A549 (cell line): Measurements from ENCODE around the gene ARHGDIA. TPM values are rescaled to one million over a fixed set of nuclear protein-coding genes. Genes with fewer than 3 reads are reported as not detected.

Experiments
- ATAC-seq, 2 experiments: fragments of 200-7000 bp in 1 of 2; fragments of >200 bp in 1 of 2; cut with Nextera tagmentation in 1 of 2; cut with Tn5 transposase in 1 of 2; 3 replicates each; pipeline versions ENCODE4 v1.8.0 to v1.9.1; 2018 to 2020; ENCODE audit warnings: mild to moderate bottlenecking in 1 of 2, moderate library complexity in 1 of 2
- CTCF ChIA-PET: fragments of 300-600 bp; sonication (Branson Sonifier 250); formaldehyde crosslinking; extraction: SDS; loops from one replicate; lab custom pipeline; 2021; ENCODE audit warnings: antibody characterized with exemption, inconsistent platforms; lab: Yijun Ruan, JAX
- POLR2A ChIA-PET: fragments of 350-600 bp; formaldehyde crosslinking; extraction: SDS; loops from one replicate; lab custom pipeline; 2021; ENCODE audit warnings: antibody characterized with exemption, inconsistent platforms; lab: Yijun Ruan, JAX
- DNase-seq, 2 experiments: peaks; one replicate each; pipeline versions ENCODE4 v3.0.0 to v3.0.0-alpha.2; 2011 to 2016; ENCODE audit warnings: low read depth in 1 of 2, low spot score in 1 of 2
- FAIRE-seq: peaks from 2 replicates; lab custom pipeline; 2011; peaks lifted over from hg19 to GRCh38; lab: Jason Lieb, UNC
- H3K27ac ChIP-seq, 2 experiments: fragments of >200 bp; sonication (Bioruptor Twin); formaldehyde crosslinking; 3 replicates each; pipeline ENCODE4 v1.5.1; 2016 to 2017
- H3K4me1 ChIP-seq: fragments of >200 bp; sonication (Bioruptor Twin); formaldehyde crosslinking; 3 replicates; pipeline ENCODE4 v1.6.1; 2016
- H3K4me2 ChIP-seq: fragments of >200 bp; sonication (Bioruptor Twin); formaldehyde crosslinking; 3 replicates; pipeline ENCODE4 v1.6.1; 2016
- H3K4me3 ChIP-seq: fragments of >200 bp; sonication (Bioruptor Twin); formaldehyde crosslinking; 3 replicates; pipeline ENCODE4 v1.5.1; 2016
- H3K9me3 ChIP-seq: fragments of >200 bp; sonication (Bioruptor Twin); formaldehyde crosslinking; 3 replicates; pipeline ENCODE4 v1.6.1; 2016
- ATOH8 ChIP-seq: fragments of 250-450 bp; sonication (Bioruptor Pico); IDR thresholded peaks from 2 replicates; pipeline ENCODE4 v1.5.0; 2020; ENCODE audit warnings: low read depth, mild to moderate bottlenecking, moderate library complexity
- BHLHE40 ChIP-seq: IDR thresholded peaks from 2 replicates; pipeline ENCODE4 v1.6.1; 2012; ENCODE audit warnings: low read depth, low read length, inconsistent platforms
- CBX8 ChIP-seq: fragments of 200-600 bp; sonication (generic); IDR thresholded peaks from 2 replicates; pipeline ENCODE4 v1.6.1; 2016
- CHD4 ChIP-seq: fragments of 200-600 bp; sonication (generic); IDR thresholded peaks from 2 replicates; pipeline ENCODE4 v1.6.1; 2016; ENCODE audit warnings: antibody characterized with exemption, mild to moderate bottlenecking, borderline replicate concordance
- EHMT2 ChIP-seq: fragments of 200-600 bp; sonication (generic); IDR thresholded peaks from 2 replicates; pipeline ENCODE4 v1.6.1; 2016; ENCODE audit warnings: antibody characterized with exemption, low read depth, mild to moderate bottlenecking, moderate library complexity
- FOSL2 ChIP-seq, 2 experiments: fragments of 450-650 bp in 1 of 2; fragments of >200 bp in 1 of 2; sonication (Bioruptor Twin) in 1 of 2; formaldehyde crosslinking; IDR thresholded peaks; 2 replicates each; pipeline versions ENCODE4 v1.5.0 to v1.6.1; 2016 to 2020; ENCODE audit warnings: mild to moderate bottlenecking in 1 of 2, moderate library complexity in 1 of 2
- HDAC2 ChIP-seq: fragments of 200-600 bp; sonication (generic); IDR thresholded peaks from 2 replicates; pipeline ENCODE4 v1.6.1; 2016
- HMGXB4 ChIP-seq: fragments of 250-450 bp; sonication (Bioruptor Pico); IDR thresholded peaks from 2 replicates; pipeline ENCODE4 v1.5.0; 2021; ENCODE audit warnings: mild to moderate bottlenecking, moderate library complexity, borderline replicate concordance
- HOXB13 ChIP-seq: fragments of 250-450 bp; sonication (Bioruptor Pico); IDR thresholded peaks from 2 replicates; pipeline ENCODE4 v1.5.0; 2020; ENCODE audit warnings: low read depth, mild to moderate bottlenecking, moderate library complexity
- MAFK ChIP-seq: fragments of 450-650 bp; IDR thresholded peaks from 2 replicates; pipeline ENCODE4 v1.6.1; 2014; ENCODE audit not compliant: partially characterized antibody
- MYC ChIP-seq: IDR thresholded peaks from 2 replicates; pipeline ENCODE4 v1.6.1; 2012; ENCODE audit warnings: mild to moderate bottlenecking, inconsistent platforms, low read length, improper control_type of control experiment, borderline replicate concordance
- NFE2L2 ChIP-seq: fragments of 150-350 bp; conservative IDR thresholded peaks from 2 replicates; pipeline ENCODE4 v1.6.1; 2014; ENCODE audit warnings: low read length
- NR3C1 ChIP-seq: fragments of >200 bp; sonication (Bioruptor Twin); formaldehyde crosslinking; IDR thresholded peaks from 3 replicates; pipeline ENCODE4 v1.6.1; 2017
- PBX3 ChIP-seq: IDR thresholded peaks from 2 replicates; pipeline ENCODE4 v1.6.1; 2012
- PHF8 ChIP-seq: fragments of 200-600 bp; sonication (generic); IDR thresholded peaks from 2 replicates; pipeline ENCODE4 v1.6.1; 2016; ENCODE audit warnings: low read depth, mild to moderate bottlenecking, antibody characterized with exemption, moderate library complexity, borderline replicate concordance
- POLR2A ChIP-seq: IDR thresholded peaks from 2 replicates; pipeline ENCODE4 v1.6.1; 2012; ENCODE audit warnings: mild to moderate bottlenecking, low read length
- POLR2AphosphoS2 ChIP-seq: conservative IDR thresholded peaks from 2 replicates; pipeline ENCODE4 v1.6.1; 2012; ENCODE audit warnings: low read length, improper control_type of control experiment, inconsistent platforms
- RAD21 ChIP-seq, 2 experiments: fragments of >200 bp in 1 of 2; sonication (Bioruptor Twin) in 1 of 2; formaldehyde crosslinking in 1 of 2; IDR thresholded peaks in 1 of 2; conservative IDR thresholded peaks in 1 of 2; 2 replicates in 1 of 2; 3 replicates in 1 of 2; pipeline ENCODE4 v1.6.1; 2012 to 2018; ENCODE audit warnings: inconsistent platforms in 1 of 2
- SMC3 ChIP-seq: fragments of >200 bp; sonication (Bioruptor Twin); formaldehyde crosslinking; IDR thresholded peaks from 3 replicates; pipeline ENCODE4 v1.6.1; 2018; ENCODE audit warnings: inconsistent platforms
- ZC3H11A ChIP-seq: fragments of 450-650 bp; IDR thresholded peaks from 2 replicates; pipeline ENCODE4 v1.6.1; 2014; ENCODE audit warnings: antibody characterized with exemption, mild to moderate bottlenecking
- ZNF302 ChIP-seq: fragments of 250-450 bp; sonication (Bioruptor Pico); IDR thresholded peaks from 2 replicates; pipeline ENCODE4 v1.9.0; 2021; ENCODE audit warnings: inconsistent platforms, mild to moderate bottlenecking, moderate library complexity
- ZSCAN20 ChIP-seq: fragments of 250-450 bp; sonication (Bioruptor Pico); IDR thresholded peaks from 2 replicates; pipeline ENCODE4 v1.8.0; 2022; ENCODE audit warnings: mild to moderate bottlenecking, moderate library complexity
- WGBS: methylation state at CpG from one replicate; pipeline ENCODE4 v1.1.6; 2017; ENCODE audit errors: missing lambda C conversion rate; 5-methylcytosine and 5-hydroxymethylcytosine counted together
- polyA plus RNA-seq, 4 experiments: library from polyadenylated mRNA; depleted of rRNA in 3 of 4; stranded (reverse); fragments of >200 nt; fragmentation: RNase III in 1 of 4; extraction: RNeasy Plus Mini Kit Qiagen cat#74134 plus additional on column Dnase treatment in 1 of 4; gene quantifications; 2 replicates in 3 of 4; 3 replicates in 1 of 4; pipeline ENCODE4 v1.2.3, GENCODE V29; 2011 to 2017

The ARHGDIA gene
- polyA plus RNA-seq, 2 of the 4 experiments (the other 2 are of a cell fraction), result 64.0 to 503 TPM

GRCh38 chr17:81902023-81902652 is 31.0 kb upstream of the ARHGDIA start, which contains the start of gene NPB:
TSS of gene NPB (plus strand) at chr17:81902238. CDS start at chr17:81902278, 40 bp downstream.
- 97% methylated on average over 50 of the region's 79 CpGs for WGBS
- Histone ChIP-seq H3K27ac (no peak within 1 kb of the TSS), H3K4me3 (no peak within 1 kb of the TSS), H3K9me3 (no peaks in the 10 kb centered on the region), H3K4me2 (no peak within 1 kb of the TSS), H3K4me1 (peaks cover 28% of the 10 kb centered on the region)
- ChIA-PET POLR2A (no interaction called here), CTCF (interaction anchor here (1.0 to 1.6 kb wide), 6 partner anchors 8 to 167 kb away, joined by 3 to 8 read pairs (median 4); partner anchors contain the start of gene MAFG)
- FAIRE-seq, result no peak
- TF ChIP-seq HMGXB4 (no peak), CHD4 (no peak), SMC3 (no peak), ATOH8 (CRISPR knock-in tag) (no peak), POLR2A (no peak), NFE2L2 (no peak), HOXB13 (CRISPR knock-in tag) (no peak), FOSL2 (IDR thresholded peaks at IDR 0.05) (no peak), FOSL2 (CRISPR knock-in tag; IDR thresholded peaks at IDR 0.05) (no peak), CBX8 (no peak), ZSCAN20 (CRISPR knock-in tag) (no peak), NR3C1 (no peak), RAD21 (conservative IDR thresholded peaks at IDR 0.05 in 1 of 2, IDR thresholded peaks at IDR 0.05 in 1 of 2) (no peak), ZC3H11A (no peak), BHLHE40 (no peak), POLR2AphosphoS2 (no peak), EHMT2 (no peak), MAFK (no peak)
- no peak for DNase-seq
- no peak for ATAC-seq

- H3K9me3 ChIP-seq, result no peaks in the 10 kb centered on the region
- DNase-seq (no peak), ATAC-seq (no peak), FAIRE-seq (no peak)
- H3K27ac ChIP-seq, result no peak overlapping the region
- ChIA-PET CTCF (interaction anchor here (0.6 to 1.3 kb wide), 5 partner anchors 26 to 787 kb away, joined by 3 to 8 read pairs (median 4); partner anchors contain the start of gene MAFG), POLR2A (no interaction called here)
- no peak overlapping the region for H3K4me2 ChIP-seq
- peaks cover 34% of the 10 kb centered on the region for H3K4me1 ChIP-seq
- TF ChIP-seq EHMT2 (no peak), MYC (no peak), HDAC2 (no peak), MAFK (no peak), ZNF302 (CRISPR knock-in tag) (no peak), PHF8 (no peak), FOSL2 (IDR thresholded peaks at IDR 0.05) (no peak), FOSL2 (CRISPR knock-in tag; IDR thresholded peaks at IDR 0.05) (no peak), PBX3 (peak; percentile 20; the same call in 1 of the 2 replicates)
- 96% methylated on average over 21 of the region's 21 CpGs for WGBS
- H3K4me3 ChIP-seq, result no peak overlapping the region
Measured at GRCh38 chr17:81901167-81902022, 30.3 kb upstream of the ARHGDIA start.
